Choroid plexus epithelial cell (primary cell): ENCODE measurements around the gene TLR6.
"Not testable (repeated sequence)": the region's sequence is repeated elsewhere in the genome, so short reads cannot be mapped to it uniquely, and the experiment has no call there.

Experiments
- DNase-seq: peaks from one replicate; pipeline ENCODE4 v3.0.0-alpha.2; 2010; ENCODE audit warnings: low read depth
- H3K4me3 ChIP-seq: 2 replicates; pipeline ENCODE4 v1.5.1; 2011; ENCODE audit warnings: low read depth, mild to moderate bottlenecking, control low read depth, low read length, moderate library complexity
- TF ChIP-seq, protein P1 (sequence below): conservative IDR thresholded peaks from 2 replicates; pipeline ENCODE4 v1.5.1; 2011; ENCODE audit warnings: low read depth, mild to moderate bottlenecking, control low read depth, inconsistent platforms, low read length, moderate library complexity

Gene TLR6

DNA sequence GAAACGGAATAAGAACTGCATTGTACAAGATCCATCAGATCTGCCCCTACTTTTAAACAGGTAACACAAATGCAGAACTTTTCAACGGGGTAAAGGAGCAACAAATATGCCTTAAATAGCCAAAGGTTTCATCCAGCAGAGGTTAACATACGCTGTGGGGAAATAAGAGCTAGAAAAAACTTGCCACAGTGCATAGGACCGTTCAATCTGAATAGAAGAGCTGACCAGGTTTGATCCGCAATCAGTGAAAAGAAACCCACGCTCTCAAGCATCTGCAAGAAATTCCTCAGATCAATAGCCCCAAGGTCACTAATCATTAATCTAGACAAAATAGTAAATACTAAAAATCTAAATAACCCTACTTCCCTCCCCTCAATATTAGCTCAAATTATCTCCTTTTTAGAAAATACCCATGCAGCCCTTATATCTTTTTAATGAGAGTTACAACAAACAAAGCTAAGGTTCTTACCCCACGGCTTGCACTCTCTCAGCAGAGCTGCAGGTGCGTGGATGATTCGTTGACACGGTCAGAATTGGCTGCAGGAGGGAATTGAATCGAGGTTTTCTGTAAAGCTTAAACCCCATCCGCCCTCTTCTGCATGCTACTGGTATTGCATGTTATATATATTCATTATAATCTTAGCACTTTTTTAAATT is 74.0 kb downstream of the TLR6 start, which contains the start of gene TLR10:
TLR10 (minus strand) TSS at position 539 of the 657 bp plus-strand sequence. CDS start 7,400 bp downstream, outside the sequence.
- no peak within 1 kb of the TSS for H3K4me3 ChIP-seq
- DNase-seq, result peak; percentile 73
- TF ChIP-seq, protein P1, sequence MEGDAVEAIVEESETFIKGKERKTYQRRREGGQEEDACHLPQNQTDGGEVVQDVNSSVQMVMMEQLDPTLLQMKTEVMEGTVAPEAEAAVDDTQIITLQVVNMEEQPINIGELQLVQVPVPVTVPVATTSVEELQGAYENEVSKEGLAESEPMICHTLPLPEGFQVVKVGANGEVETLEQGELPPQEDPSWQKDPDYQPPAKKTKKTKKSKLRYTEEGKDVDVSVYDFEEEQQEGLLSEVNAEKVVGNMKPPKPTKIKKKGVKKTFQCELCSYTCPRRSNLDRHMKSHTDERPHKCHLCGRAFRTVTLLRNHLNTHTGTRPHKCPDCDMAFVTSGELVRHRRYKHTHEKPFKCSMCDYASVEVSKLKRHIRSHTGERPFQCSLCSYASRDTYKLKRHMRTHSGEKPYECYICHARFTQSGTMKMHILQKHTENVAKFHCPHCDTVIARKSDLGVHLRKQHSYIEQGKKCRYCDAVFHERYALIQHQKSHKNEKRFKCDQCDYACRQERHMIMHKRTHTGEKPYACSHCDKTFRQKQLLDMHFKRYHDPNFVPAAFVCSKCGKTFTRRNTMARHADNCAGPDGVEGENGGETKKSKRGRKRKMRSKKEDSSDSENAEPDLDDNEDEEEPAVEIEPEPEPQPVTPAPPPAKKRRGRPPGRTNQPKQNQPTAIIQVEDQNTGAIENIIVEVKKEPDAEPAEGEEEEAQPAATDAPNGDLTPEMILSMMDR, result peak; percentile 70

DNA sequence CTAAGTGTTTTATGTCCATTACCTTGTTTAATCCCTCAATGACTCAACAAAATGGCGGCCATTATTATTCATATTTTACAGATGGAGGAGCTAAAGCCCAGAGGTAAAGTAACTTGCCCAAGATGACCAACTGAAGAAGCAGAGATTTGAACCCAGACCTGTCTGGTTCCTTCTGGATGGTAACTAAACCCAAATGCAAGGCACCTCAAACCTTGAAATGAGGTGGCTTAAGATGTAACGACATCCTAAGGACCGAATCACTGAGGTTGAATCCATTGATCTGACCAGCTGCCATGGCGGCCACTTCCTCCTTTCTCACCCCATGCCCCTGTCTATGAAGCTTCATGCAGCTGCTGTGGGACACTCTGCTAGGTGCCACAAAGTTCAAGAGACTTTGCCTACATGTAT is 74.8 kb downstream of the TLR6 start:
- DNase-seq, result no peak
- H3K4me3 ChIP-seq, result no peak overlapping the region
- TF ChIP-seq, protein P1, result no peak

DNA sequence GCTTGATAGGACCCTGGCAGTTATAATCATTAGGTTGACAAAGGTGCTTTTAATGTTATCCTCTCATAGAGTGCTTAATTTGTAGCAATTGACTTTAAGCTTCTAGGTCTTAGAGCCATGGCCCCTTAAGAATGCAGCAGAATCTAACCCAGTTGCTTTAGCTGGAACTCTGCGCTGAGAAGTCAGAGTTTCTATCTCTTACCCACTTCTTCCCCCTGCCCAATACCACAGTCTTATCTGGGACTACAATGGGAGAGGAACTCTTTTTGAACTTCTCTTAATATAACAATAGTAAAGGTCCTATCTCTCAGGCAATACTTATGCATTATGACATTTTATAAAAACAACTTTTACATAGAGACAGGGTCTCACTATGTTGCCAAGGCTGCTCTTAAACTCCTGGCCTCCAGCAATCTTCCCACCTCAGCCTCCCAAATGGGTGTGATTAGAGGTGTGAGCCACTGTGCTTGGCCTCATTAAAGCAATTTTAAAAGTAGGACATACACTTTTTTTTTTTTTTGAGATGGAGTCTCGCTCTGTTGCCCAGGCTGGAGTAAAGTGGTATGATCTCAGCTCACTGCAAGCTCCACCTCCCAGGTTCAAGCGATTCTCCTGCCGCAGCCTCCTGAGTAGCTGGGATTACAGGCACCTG is 75.7 kb downstream of the TLR6 start:
- DNase-seq, result no peak
- TF ChIP-seq, protein P1, result no peak
- no peak overlapping the region for H3K4me3 ChIP-seq

GRCh38 chr4:38779790-38780189 is 76.8 kb downstream of the TLR6 start:
- no peak for DNase-seq
- H3K4me3 ChIP-seq, result no peak overlapping the region
- TF ChIP-seq, protein P1, result no peak

DNA sequence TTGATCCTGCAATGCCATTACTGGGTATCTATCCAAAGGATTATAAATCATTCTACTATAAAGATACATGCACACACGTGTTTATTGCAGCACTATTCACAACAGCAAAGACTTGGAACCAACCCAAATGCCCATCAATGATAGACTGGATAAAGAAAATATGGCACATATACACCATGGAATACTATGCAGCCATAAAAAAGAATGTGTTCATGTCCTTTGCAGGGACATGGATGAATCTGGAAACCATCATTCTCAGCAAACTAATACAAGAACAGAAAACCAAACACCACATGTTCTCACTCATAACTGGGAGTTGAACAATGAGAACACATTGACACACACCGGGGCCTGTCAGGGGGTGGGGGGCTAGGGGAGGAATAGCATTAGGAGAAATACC is 78.7 kb downstream of the TLR6 start:
- not testable (repeated sequence) for H3K4me3 ChIP-seq, DNase-seq

GRCh38 chr4:38775326-38775725 is 81.3 kb downstream of the TLR6 start:
- TF ChIP-seq, protein P1, result no peak

GRCh38 chr4:38774181-38774955 is 82.2 kb downstream of the TLR6 start:
- peak; percentile 55 for DNase-seq
- TF ChIP-seq, protein P1, result no peak
- no peak overlapping the region for H3K4me3 ChIP-seq

More at GRCh38 chr4:38775326-38775725, 81.3 kb downstream of the TLR6 start:
- no peak for DNase-seq
- no peak overlapping the region for H3K4me3 ChIP-seq
